OCI-LY7 (cell line): ENCODE data around the gene ALDH1A3.

ENCODE experiments used
- CTCF ChIP-seq: fragments of 200-600 bp; sonication (generic); conservative IDR thresholded peaks from 2 replicates; pipeline ENCODE4 v1.5.1; 2014; ENCODE audit warnings: mild to moderate bottlenecking, antibody characterized with exemption, low read length, moderate library complexity, mixed read lengths
- EZH2phosphoT487 ChIP-seq: fragments of 200-600 bp; sonication (generic); IDR thresholded peaks from 2 replicates; pipeline ENCODE4 v1.6.1; 2018; ENCODE audit warnings: low read depth, borderline replicate concordance, mild to moderate bottlenecking, mixed run types, antibody characterized with exemption, low read length, moderate library complexity, mixed read lengths

- TF ChIP-seq CTCF (no peak), EZH2phosphoT487 (no peak)
Measured at GRCh38 chr15:100901702-100902435, 22.2 kb downstream of the ALDH1A3 start.
